NCI-H82 treated with DMSO at 0.1 percent for 48 hours (cell line): Measurements from ENCODE around the gene MANBA.
"Not testable (repeated sequence)": the region's sequence is repeated elsewhere in the genome, so short reads cannot be mapped to it uniquely, and the experiment has no call there.

Experiments used
- DNase-seq: peaks from one replicate; lab custom pipeline; 2025; ENCODE audit not compliant: unreplicated experiment; lab: John Stamatoyannopoulos, UW

Gene MANBA

GRCh38 chr4:102625232-102625930 is 135.4 kb downstream of the MANBA start:
- no peak for DNase-seq

GRCh38 chr4:102624505-102624904 is 136.3 kb downstream of the MANBA start:
- DNase-seq: no peak

DNA sequence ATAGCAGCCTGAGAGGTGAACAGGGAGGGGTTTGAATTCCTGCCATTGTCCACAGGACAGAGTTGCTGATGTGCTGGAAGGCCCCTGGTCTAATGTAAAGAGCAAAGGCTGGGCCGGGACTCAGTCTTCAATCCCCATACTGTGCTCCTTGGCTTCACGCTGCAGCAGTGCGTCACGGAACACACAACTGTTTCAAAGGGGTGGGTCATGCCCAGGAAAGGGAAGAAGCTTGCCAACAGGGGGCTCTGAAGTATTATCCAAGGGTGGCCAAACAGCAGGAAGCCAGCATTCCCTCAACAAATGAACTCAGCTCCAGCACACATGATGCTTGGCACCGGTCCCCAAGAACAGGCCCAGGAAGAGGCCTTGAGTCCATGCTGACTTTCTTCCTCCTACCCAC is 137.1 kb downstream of the MANBA start:
- no peak for DNase-seq

DNA sequence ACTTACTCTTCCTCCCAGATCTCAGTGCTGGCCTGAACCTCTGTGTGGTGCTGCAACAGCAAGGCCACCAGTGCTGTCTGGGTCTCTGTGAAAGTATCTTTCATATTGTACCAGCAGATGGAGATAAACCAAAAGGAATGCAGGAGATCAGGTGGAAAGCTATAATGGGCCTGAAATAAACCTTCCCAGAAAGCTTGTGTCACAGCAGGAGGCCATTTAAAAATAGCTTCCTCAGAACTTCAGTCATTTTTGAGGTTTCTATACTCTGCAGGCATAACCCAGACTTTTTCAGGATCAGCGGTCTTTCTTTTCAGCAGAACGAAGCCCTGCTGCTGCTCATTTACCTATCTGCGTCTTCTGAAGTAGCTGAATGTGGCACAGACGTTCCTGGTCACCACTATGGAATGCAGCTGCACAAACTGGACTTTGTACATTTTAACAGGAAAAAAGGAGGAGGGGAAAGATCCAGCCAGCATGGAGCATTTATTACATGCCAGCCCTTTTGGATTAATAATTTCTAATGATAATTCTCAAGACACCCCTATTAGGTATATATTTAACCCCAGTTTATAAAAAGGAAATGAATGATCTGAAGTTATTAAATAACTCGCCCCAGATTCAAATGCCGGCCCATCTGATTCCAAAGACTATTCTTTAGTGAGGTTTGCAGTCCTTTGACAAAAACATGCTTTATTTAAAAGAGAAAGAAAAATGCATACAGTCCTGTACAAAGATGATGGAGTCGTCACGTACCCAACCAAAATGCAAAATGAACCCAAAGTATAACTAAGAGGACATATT is 139.9 kb downstream of the MANBA start:
- no peak for DNase-seq

- not testable (repeated sequence) for DNase-seq
Measured at GRCh38 chr4:102619776-102620631, 140.8 kb downstream of the MANBA start.

- DNase-seq: not testable (repeated sequence)
Measured at GRCh38 chr4:102619021-102619420, 141.7 kb downstream of the MANBA start.

DNA sequence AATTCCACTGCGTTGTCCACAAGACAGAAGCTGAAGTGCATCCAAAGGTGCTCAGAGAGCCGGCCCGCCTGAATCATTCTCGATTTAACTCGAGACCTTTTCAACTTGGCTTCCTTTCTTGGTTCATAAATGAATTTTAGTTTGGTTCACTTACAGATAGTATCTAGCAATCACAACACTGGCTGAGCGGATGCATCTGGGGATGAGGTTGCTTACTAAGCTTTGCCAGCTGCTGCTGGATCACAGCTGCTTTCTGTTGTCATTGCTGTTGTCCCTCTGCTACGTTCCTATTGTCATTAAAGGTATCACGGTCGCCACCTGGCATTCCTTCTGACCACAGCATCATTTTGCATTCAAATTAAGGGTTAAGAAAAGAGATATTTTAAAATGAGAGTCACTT is 144.1 kb downstream of the MANBA start:
- no peak for DNase-seq

DNA sequence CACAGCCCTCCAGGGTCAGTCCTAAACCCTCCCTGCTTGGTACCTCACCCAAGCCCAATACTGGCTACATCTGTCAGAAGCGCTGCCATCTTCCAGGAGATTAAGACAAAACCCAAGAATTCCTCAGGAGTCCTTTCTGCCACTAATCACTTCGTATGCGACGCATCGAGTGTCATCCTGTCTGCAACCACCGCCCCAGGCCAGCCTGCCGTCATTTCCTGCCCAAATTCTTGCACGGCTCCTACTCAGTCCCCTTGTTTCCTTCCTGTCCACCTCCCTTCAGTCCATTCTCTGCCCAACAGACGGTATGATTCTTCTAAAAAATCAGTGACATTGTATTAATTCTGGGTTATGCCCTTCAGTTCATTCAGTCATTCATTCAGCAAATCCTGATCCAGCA is 146.0 kb downstream of the MANBA start:
- DNase-seq: no peak

DNA sequence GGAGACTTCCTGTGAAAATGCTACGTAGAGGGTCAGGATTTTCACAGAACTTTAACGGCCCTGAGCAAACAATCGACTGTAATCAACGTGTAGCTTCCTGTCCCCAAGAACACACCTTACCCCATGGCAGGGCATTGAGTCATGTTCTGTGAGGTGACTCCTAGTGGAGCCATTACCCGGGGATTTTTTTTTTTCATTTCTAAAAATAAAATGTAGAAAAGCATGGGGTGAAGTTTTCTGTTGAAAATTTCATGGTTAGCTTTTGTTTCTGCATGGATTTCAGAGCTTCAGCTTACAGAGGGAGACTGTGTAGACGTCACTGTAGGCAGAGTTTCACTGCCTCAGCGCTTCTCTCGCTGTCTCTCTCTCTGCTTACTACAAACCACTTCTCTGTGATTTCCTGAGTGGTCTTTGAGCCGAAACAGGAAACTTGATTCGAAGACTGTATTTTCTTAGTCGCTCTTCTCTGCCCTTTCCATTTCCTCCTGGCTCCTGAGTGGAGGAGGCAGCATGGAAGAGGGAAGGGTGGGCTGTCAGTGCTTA is 147.9 kb downstream of the MANBA start:
- no peak for DNase-seq

DNA sequence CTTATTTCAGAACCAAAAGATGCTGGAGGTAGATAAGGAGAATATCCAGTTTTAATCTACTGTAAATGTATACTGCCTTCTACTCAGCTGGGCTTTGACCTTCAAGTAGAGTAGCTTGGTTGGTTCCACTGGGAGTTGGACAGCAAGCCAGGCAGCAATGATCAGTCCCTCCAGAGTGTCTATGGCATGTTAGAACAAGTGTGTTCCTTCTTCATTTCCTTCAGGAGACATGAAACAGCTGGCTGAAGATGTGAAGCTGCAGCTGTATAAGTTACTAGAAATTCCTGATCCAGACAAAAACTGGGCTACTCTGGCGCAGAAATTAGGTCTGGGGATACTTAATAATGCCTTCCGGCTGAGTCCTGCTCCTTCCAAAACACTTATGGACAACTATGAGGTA is 148.6 kb downstream of the MANBA start:
- DNase-seq: no peak

- peak; percentile 50 for DNase-seq
Measured at GRCh38 chr4:102610476-102610875, 150.3 kb downstream of the MANBA start.

GRCh38 chr4:102610007-102610406 is 150.8 kb downstream of the MANBA start:
- no peak for DNase-seq

- DNase-seq: no peak
Measured at GRCh38 chr4:102608190-102608589, 152.6 kb downstream of the MANBA start.

DNA sequence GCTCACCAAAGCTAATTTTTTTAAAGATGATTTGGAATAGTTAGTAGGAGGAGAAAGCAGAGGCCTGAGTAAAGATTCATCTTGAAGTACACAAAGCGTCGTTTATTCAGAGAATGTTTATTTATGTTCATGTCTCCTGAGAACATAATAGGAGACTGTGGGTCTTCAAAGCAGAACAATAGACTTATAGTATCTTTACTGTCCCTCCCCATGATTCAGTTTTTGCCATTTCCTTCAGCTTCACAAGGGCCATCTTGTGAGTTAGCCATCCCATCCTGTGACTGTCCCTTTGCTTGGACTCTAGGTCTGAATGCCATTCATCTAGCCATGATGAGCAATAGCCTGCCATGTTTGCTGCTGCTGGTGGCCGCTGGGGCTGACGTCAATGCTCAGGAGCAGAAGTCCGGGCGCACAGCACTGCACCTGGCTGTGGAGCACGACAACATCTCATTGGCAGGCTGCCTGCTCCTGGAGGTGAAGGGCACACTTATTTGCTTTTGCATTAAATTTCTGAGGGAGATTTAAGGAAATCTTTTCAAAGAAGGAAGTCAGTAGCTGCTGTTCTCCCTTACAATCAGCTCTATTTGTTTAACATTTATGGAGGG is 153.8 kb downstream of the MANBA start:
- DNase-seq: no peak

DNA sequence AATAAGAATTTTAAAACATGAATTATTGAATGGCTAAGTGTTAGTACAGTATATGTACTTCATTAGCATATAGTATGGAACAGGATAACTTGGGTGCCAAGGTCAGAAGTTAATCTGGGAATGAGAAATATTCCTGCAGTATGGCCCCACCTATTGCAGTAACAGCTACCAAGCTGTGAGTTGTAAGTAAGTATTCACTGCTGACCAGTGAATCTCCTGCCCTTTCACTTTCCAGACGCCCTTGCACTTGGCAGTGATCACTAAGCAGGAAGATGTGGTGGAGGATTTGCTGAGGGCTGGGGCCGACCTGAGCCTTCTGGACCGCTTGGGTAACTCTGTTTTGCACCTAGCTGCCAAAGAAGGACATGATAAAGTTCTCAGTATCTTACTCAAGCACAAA is 154.5 kb downstream of the MANBA start:
- DNase-seq: no peak

DNA sequence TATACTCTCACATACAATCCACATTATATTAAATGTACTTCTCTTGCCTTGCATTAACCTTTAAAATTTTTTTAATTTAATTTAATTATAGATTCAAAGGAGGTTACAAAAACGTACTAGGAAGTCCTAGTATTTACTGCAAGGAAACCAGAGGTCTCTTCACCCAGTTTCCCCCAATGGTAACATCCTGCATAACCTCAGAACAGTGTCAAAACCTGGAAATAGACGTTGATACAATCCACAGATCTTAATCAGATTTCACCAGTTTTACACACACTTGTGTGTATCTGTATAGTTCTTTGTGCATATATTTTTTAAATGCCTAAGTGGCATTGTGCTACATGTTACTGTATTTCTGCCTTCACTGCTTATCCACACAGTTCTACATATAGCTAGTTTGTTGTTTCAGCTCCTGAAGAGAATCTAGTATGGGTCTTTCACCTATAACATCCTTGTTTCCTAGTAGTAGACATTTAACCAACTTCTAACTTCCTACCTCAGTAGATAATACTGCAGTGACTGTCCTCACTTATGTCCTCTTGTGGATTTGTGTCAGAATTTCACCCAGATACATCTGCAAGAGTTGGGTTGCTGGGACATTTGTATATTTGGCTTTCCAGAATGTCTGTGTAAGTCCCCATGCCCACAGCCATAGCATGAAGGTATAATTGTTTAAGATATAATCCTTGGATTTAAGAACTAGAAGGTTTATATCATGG is 156.4 kb downstream of the MANBA start:
- no peak for DNase-seq

DNA sequence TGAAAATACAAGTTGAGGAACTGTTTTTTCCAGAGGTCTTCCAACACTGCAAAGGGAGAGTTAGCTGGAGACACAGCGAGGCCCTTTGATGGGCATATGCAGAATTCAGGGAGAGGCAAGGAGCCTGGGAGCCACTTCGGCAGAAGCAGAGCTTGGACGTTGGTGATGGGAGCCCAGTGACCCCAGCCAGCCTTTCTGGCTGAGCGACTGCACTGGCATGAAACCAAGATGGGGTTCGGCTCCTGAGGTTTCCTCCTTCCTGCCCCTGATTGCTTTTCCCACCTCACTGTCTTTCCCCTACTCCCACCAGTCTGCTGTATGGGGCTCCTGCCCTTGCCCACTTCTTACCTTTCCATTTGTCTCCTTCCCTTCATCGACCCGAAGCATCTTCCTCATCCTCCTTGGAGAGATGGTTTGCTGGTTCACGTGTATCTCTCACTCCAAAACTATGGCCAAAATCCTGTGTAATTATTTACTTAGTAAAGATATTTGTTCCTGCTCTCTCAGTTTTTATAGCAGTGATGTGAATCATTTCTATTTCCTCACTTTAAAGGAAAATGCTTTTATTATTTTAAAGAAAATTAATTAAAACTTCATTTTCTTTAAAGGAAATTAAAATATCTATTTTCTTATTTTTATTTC is 159.1 kb downstream of the MANBA start:
- DNase-seq: no peak

GRCh38 chr4:102600689-102601088 is 160.1 kb downstream of the MANBA start:
- no peak for DNase-seq

GRCh38 chr4:102599886-102600285 is 160.9 kb downstream of the MANBA start:
- no peak for DNase-seq

GRCh38 chr4:102599455-102599854 is 161.3 kb downstream of the MANBA start:
- DNase-seq: no peak
